GM12801 (cell line): ENCODE data around the gene MRPS14.

Experiments
- CTCF ChIP-seq: IDR thresholded peaks from one replicate; pipeline ENCODE4 v1.5.1; 2011; ENCODE audit warnings: control low read depth; ENCODE audit not compliant: insufficient read length; ENCODE audit errors: extremely low read depth

MRPS14 gene

GRCh38 chr1:174968750-174969244 is 54.4 kb downstream of the MRPS14 start:
- no peak for TF ChIP-seq CTCF

GRCh38 chr1:174967845-174968705 is 55.1 kb downstream of the MRPS14 start:
- no peak for TF ChIP-seq CTCF

DNA sequence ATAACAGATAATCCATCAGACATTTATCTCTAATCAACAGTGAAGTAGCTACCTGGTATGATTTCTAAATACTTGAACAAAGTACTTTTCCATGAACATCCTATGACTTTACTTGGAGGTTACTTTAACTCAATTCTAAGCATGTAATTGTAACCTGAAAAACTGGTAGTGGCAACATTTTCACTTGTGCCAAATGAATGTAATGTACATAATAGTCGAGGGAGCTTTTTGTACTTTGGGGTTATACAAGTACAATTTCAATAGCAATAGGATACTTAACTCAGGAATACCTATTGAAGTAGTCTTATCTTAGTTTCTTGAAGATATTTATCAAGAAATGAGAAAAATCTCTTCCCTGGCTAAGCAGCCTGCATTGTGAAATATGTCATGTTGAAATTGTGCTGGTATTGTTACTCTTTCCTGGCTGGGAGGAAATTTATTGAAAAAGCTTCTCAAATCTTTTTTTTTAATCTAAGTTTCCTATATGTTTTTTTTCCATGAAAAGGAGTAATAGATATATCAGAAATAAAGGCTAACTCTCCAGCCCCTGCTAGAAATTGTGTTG is 57.1 kb downstream of the MRPS14 start:
- TF ChIP-seq CTCF, result no peak

GRCh38 chr1:174965362-174966007 is 57.7 kb downstream of the MRPS14 start:
- TF ChIP-seq CTCF, result no peak

DNA sequence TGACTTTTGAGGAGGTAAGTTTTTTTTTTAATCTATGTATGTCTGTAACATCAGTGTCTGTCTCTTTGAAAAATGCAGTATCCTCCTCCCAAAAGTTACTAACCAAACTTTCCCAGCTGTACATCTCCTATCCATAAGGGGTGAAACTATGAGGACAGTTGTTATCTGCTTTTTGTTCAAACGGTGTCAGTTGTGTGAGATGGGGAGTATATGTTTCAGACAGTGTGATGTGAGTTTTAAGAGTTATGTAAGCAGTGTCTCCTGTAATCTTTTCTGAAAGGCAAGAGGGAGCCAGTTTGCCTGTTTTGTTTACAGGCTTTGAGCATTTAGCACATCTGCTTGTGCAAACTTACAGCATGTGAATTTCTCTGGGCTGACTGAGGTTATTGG is 58.3 kb downstream of the MRPS14 start:
- no peak for TF ChIP-seq CTCF

- TF ChIP-seq CTCF, result no peak
Measured at GRCh38 chr1:174964261-174964971, 58.8 kb downstream of the MRPS14 start.
